ENCODE data around the gene TOR1AIP2. TPM values are rescaled to one million over a fixed set of nuclear protein-coding genes. Genes with fewer than 3 reads are reported as not detected.
"Not testable (repeated sequence)": the region's sequence is repeated elsewhere in the genome, so short reads cannot be mapped to it uniquely, and the experiment has no call there.

Gene TOR1AIP2
- total and polyA plus RNA-seq, 2 of the 8 experiments (the other 6 are each of a cell fraction or from before 2014, with no cell fraction given), result 12.1 to 75.2 TPM

DNA sequence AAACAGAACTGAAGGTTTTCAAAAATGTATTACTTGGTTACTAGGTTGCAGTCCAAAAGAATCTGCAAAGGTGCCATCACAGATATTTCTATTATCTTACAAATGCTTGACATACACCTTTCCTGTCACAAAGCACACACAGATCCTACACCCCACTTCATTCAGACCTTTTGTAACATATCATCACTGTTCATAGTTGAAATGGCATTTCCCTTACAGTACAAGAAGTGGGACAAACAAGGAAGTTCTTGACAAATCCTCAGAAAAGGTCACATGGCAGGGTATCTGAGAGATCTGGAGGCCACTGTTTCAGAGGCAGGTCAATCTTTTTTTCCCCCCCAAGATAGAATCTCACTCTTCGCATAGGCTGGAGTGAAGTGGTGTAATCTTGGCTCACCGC is 21.3 kb downstream of the TOR1AIP2 start (continued):
- TF ChIP-seq POLR2A (IDR thresholded peaks at IDR 0.05; ENCODE audit: control extremely low read depth in 1 of 2, low read depth in 2 of 2, low read length in 2 of 2) (no peak), SRF (IDR thresholded peaks at IDR 0.05; ENCODE audit: low read depth, low read length) (no peak), CHD1 (IDR thresholded peaks at IDR 0.05; ENCODE audit: low read depth, low read length) (no peak), SIX5 (IDR thresholded peaks at IDR 0.05; ENCODE audit: low read depth, low read length) (no peak), TCF12 (IDR thresholded peaks at IDR 0.05; ENCODE audit: low read depth, low read length) (no peak)

GRCh38 chr1:179855831-179856230 is 21.8 kb downstream of the TOR1AIP2 start:
- H4K8ac ChIP-seq (ENCODE audit: extremely low read depth, insufficient read depth, low read length); H3K56ac ChIP-seq (replicated peaks; ENCODE audit: insufficient read length, low read depth, low read length); H3K27me3 ChIP-seq (replicated peaks in 1 of 4; ENCODE audit: control insufficient read depth in 3 of 4, extremely low read depth in 1 of 4, insufficient read depth in 3 of 4, low read length in 3 of 4); H4K20me1 ChIP-seq (replicated peaks in 1 of 2; ENCODE audit: control insufficient read depth in 1 of 2, insufficient read depth in 2 of 2, low read length in 2 of 2); H4K91ac ChIP-seq (replicated peaks; ENCODE audit: insufficient read length, low read length); H3K4me3 ChIP-seq (ENCODE audit: extremely low read depth in 1 of 4, insufficient read depth in 2 of 4, low read depth in 3 of 4, low read length in 4 of 4); FAIRE-seq; H3K23ac ChIP-seq (ENCODE audit: insufficient read length); POLR2A ChIA-PET (ENCODE audit: partially characterized antibody); H3K9me3 ChIP-seq (ENCODE audit: insufficient read depth in 2 of 2, low read depth in 1 of 2, low read length in 1 of 2); H3K9ac ChIP-seq (replicated peaks in 1 of 4; ENCODE audit: extremely low read depth in 1 of 4, low read depth in 3 of 4, low read length in 3 of 4); H2AK5ac ChIP-seq (ENCODE audit: low read depth, low read length); H3K27ac ChIP-seq (ENCODE audit: low read depth, low read length); H3K18ac ChIP-seq (ENCODE audit: extremely low read depth, low read length); H3K23me2 ChIP-seq (ENCODE audit: low read depth, low read length); H3K4me1 ChIP-seq (replicated peaks in 1 of 4; ENCODE audit: control insufficient read depth in 3 of 4, insufficient read depth in 4 of 4, low read length in 3 of 4); H2BK15ac ChIP-seq (ENCODE audit: low read length); H2BK120ac ChIP-seq (replicated peaks; ENCODE audit: low read depth, low read length); H4K5ac ChIP-seq (ENCODE audit: insufficient read length, low read depth, low read length); H3K4ac ChIP-seq (replicated peaks; ENCODE audit: insufficient read length, low read depth, low read length); H2BK12ac ChIP-seq (ENCODE audit: low read depth, low read length); H2AFZ ChIP-seq (ENCODE audit: low read length); H3K79me1 ChIP-seq (ENCODE audit: low read depth, low read length); CTCF ChIA-PET (ENCODE audit: partially characterized antibody); H3K79me2 ChIP-seq (ENCODE audit: control insufficient read depth in 1 of 2, insufficient read depth in 2 of 2, low read length in 2 of 2); H2BK5ac ChIP-seq (ENCODE audit: low read depth, low read length); DNase-seq (ENCODE audit: low read depth in 1 of 2, low spot score in 2 of 2); H3K4me2 ChIP-seq (ENCODE audit: insufficient read depth in 1 of 2, low read depth in 2 of 2, low read length in 2 of 2); H2BK20ac ChIP-seq (ENCODE audit: low read length); H3K14ac ChIP-seq (ENCODE audit: insufficient read length): not testable (repeated sequence)
- 88% methylated on average over 4 of the region's 4 CpGs; no CpG with 5 or more reads in 1 of the 2 experiments for WGBS, 2 experiments (ENCODE audit: extremely low coverage in 1 of 2, insufficient coverage in 1 of 2, insufficient read length in 1 of 2, insufficient replicate concordance in 2 of 2, low coverage in 1 of 2, low lambda C conversion rate in 2 of 2, missing lambda C conversion rate in 1 of 2)
- H3K36me3 ChIP-seq (ENCODE audit: control insufficient read depth in 2 of 4, insufficient read depth in 4 of 4, low read length in 3 of 4), result peaks cover 0 to 18% (median 3%) of the 10 kb centered on the region in 4 experiments; a peak in 7 of 8 replicates

All from H1 (cell line).